ENCODE measurements around the gene POC1B. TPM values are rescaled to one million over a fixed set of nuclear protein-coding genes. Genes with fewer than 3 reads are reported as not detected.

Gene POC1B
- total RNA-seq, 1 donor from 2014 or later, result 22.7 TPM

- no peak for DNase-seq (ENCODE audit: low spot score)
- Mint-ChIP-seq H3K4me1 (ENCODE audit: unreplicated experiment) (peaks cover 21% of the 10 kb centered on the region), H3K27ac (ENCODE audit: unreplicated experiment) (no peak overlapping the region), H3K27me3 (ENCODE audit: unreplicated experiment) (peaks cover 5% of the 10 kb centered on the region), H3K9me3 (ENCODE audit: unreplicated experiment) (no peaks in the 10 kb centered on the region), H3K4me3 (ENCODE audit: unreplicated experiment) (no peak overlapping the region), H3K36me3 (ENCODE audit: low read depth, unreplicated experiment) (peaks cover 3% of the 10 kb centered on the region)
- no peak for TF ChIP-seq CTCF (IDR thresholded peaks at IDR 0.05; ENCODE audit: unreplicated experiment)
Measured at GRCh38 chr12:89372584-89373370, 153.1 kb downstream of the POC1B start.

GRCh38 chr12:89370850-89371249 lies 155.0 kb downstream of the POC1B start:
- peaks cover 14% of the 10 kb centered on the region for H3K4me1 Mint-ChIP-seq (ENCODE audit: unreplicated experiment)
- H3K4me3 Mint-ChIP-seq (ENCODE audit: unreplicated experiment), result no peak overlapping the region
- no peak for TF ChIP-seq CTCF (IDR thresholded peaks at IDR 0.05; ENCODE audit: unreplicated experiment)
- H3K36me3 Mint-ChIP-seq (ENCODE audit: low read depth, unreplicated experiment), result no peaks in the 10 kb centered on the region
- peaks cover 3% of the 10 kb centered on the region for H3K27me3 Mint-ChIP-seq (ENCODE audit: unreplicated experiment)
- DNase-seq (ENCODE audit: low spot score), result no peak
- no peaks in the 10 kb centered on the region for H3K9me3 Mint-ChIP-seq (ENCODE audit: unreplicated experiment)
- no peak overlapping the region for H3K27ac Mint-ChIP-seq (ENCODE audit: unreplicated experiment)

DNA sequence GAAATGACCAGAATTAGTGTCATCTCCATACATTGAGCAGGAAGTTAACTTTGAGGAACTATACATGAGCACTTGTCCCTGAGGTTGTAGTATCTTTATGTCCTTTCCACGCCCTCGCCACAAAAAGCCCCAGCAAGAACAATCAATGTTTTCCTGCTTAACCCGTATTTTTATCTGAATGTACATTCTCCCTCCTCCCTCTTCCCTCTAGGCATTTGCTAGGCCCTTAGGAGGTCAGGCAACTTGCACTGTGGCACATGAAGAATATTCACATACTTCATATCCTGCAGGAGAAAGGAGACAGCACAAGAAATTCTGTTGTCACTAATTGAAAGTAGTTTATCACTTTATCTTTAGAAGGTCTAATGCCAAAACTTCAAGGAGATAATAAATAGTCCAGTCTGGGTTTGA lies 155.4 kb downstream of the POC1B start:
- no peaks in the 10 kb centered on the region for H3K9me3 Mint-ChIP-seq (ENCODE audit: unreplicated experiment)
- H3K27ac Mint-ChIP-seq (ENCODE audit: unreplicated experiment), result no peak overlapping the region
- H3K36me3 Mint-ChIP-seq (ENCODE audit: low read depth, unreplicated experiment), result no peaks in the 10 kb centered on the region
- no peak overlapping the region for H3K4me3 Mint-ChIP-seq (ENCODE audit: unreplicated experiment)
- H3K4me1 Mint-ChIP-seq (ENCODE audit: unreplicated experiment), result peaks cover 13% of the 10 kb centered on the region
- TF ChIP-seq CTCF (IDR thresholded peaks at IDR 0.05; ENCODE audit: unreplicated experiment), result no peak
- peaks cover 3% of the 10 kb centered on the region for H3K27me3 Mint-ChIP-seq (ENCODE audit: unreplicated experiment)
- DNase-seq (ENCODE audit: low spot score), result no peak

Other genes starting within 250 kb of the POC1B start
- gene DUSP6, start 173.5 kb downstream of the POC1B start, total RNA-seq (ENCODE audit: unreplicated experiment), result 232 TPM
- 5.7 TPM for gene GALNT4, start 1.3 kb downstream of the POC1B start, total RNA-seq (ENCODE audit: unreplicated experiment)
- 33.0 TPM for gene ATP2B1, start 182.8 kb upstream of the POC1B start, total RNA-seq (ENCODE audit: unreplicated experiment)

Measured in endothelial cell (in vitro differentiated cells).